GM12864 (cell line): ENCODE results near the gene GLCCI1.

Source experiments
- DNase-seq: peaks from one replicate; pipeline ENCODE4 v3.0.0-alpha.2; 2011; ENCODE audit warnings: low read depth
- H3K4me3 ChIP-seq: 2 replicates; pipeline ENCODE4 v1.5.1; 2011; ENCODE audit warnings: mild to moderate bottlenecking, low read depth, low read length, control low read depth
- TF ChIP-seq, protein P1 (sequence below): IDR thresholded peaks from 2 replicates; pipeline ENCODE4 v1.5.1; 2011; ENCODE audit warnings: low read depth, mild to moderate bottlenecking, moderate library complexity, low read length, control low read depth, inconsistent platforms; ENCODE audit errors: missing control alignments

The GLCCI1 gene

GRCh38 chr7:8017423-8017822, 48.8 kb downstream of the GLCCI1 start:
- TF ChIP-seq, protein P1, sequence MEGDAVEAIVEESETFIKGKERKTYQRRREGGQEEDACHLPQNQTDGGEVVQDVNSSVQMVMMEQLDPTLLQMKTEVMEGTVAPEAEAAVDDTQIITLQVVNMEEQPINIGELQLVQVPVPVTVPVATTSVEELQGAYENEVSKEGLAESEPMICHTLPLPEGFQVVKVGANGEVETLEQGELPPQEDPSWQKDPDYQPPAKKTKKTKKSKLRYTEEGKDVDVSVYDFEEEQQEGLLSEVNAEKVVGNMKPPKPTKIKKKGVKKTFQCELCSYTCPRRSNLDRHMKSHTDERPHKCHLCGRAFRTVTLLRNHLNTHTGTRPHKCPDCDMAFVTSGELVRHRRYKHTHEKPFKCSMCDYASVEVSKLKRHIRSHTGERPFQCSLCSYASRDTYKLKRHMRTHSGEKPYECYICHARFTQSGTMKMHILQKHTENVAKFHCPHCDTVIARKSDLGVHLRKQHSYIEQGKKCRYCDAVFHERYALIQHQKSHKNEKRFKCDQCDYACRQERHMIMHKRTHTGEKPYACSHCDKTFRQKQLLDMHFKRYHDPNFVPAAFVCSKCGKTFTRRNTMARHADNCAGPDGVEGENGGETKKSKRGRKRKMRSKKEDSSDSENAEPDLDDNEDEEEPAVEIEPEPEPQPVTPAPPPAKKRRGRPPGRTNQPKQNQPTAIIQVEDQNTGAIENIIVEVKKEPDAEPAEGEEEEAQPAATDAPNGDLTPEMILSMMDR, result no peak
- no peak overlapping the region for H3K4me3 ChIP-seq

GRCh38 chr7:8018961-8019360, 50.4 kb downstream of the GLCCI1 start:
- no peak for DNase-seq
- no peak overlapping the region for H3K4me3 ChIP-seq
- TF ChIP-seq, protein P1, result no peak

More at GRCh38 chr7:8017423-8017822, 48.8 kb downstream of the GLCCI1 start:
- DNase-seq, result no peak

DNA sequence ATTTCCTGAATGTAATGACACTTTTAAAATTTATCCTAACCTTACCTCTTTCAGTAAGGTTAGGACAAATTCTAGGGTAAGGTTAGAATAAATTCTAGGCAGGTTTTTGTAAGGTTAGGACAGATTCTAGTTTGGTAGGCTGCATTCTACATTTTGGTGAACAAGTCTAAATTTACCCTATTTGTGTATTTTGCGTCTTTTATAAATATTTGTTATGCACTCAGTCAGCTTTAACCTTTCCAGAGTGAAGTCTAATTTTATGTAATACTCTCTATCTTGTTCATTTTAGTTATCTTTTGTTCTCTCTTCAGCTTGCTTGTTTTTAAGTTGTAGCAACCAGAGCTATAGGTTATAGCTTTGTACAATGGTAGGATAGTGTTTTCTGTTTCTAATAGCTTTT, 54.0 kb downstream of the GLCCI1 start:
- no peak for DNase-seq
- TF ChIP-seq, protein P1, result no peak
- H3K4me3 ChIP-seq, result no peak overlapping the region

- TF ChIP-seq, protein P1, result no peak
- DNase-seq, result no peak
- H3K4me3 ChIP-seq, result no peak overlapping the region
Observed at GRCh38 chr7:8035192-8035591, 66.6 kb downstream of the GLCCI1 start.

GRCh38 chr7:8035647-8036518, 67.3 kb downstream of the GLCCI1 start:
- H3K4me3 ChIP-seq, result no peak overlapping the region
- TF ChIP-seq, protein P1, result peak; percentile 73
- DNase-seq, result peak; percentile 22

GRCh38 chr7:8037151-8037550, 68.6 kb downstream of the GLCCI1 start:
- no peak overlapping the region for H3K4me3 ChIP-seq
- DNase-seq, result no peak
- TF ChIP-seq, protein P1, result no peak

GRCh38 chr7:8040768-8041369, 72.3 kb downstream of the GLCCI1 start:
- no peak overlapping the region for H3K4me3 ChIP-seq
- DNase-seq, result no peak
- TF ChIP-seq, protein P1, result no peak
